Heart left ventricle (tissue), 16 donors: ENCODE data around the gene CD300C. TPM values are rescaled to one million over a fixed set of nuclear protein-coding genes. Genes with fewer than 3 reads are reported as not detected.

Experiments
- ATAC-seq, 4 donors: fragments of 200-7000 bp; cut with Tn5 transposase; one replicate each; pipeline ENCODE4 v1.9.1; 2020 to 2022; ENCODE audit warnings: moderate library complexity in 4 of 4, mild to moderate bottlenecking in 3 of 4, moderate number of reproducible peaks in 1 of 4
- DNase-seq, 5 donors: peaks; one replicate each; pipeline ENCODE4 v3.0.0-alpha.2; 2020
- H3K27ac ChIP-seq, 12 donors: fragments of 200-600 bp; sonication (generic) in 4 of 12; one replicate each; pipeline versions ENCODE4 v1.5.0 to v1.8.0; 2016 to 2022; ENCODE audit warnings: mild to moderate bottlenecking in 2 of 12
- H3K27me3 ChIP-seq, 9 donors: fragments of 200-600 bp; sonication (generic) in 2 of 9; one replicate each; pipeline versions ENCODE4 v1.5.1 to v1.8.0; 2016 to 2022; ENCODE audit warnings: mild to moderate bottlenecking in 3 of 9
- H3K36me3 ChIP-seq, 9 donors: fragments of 200-600 bp; sonication (generic) in 2 of 9; one replicate each; pipeline versions ENCODE4 v1.5.0 to v1.8.0; 2018 to 2022; ENCODE audit warnings: mild to moderate bottlenecking in 2 of 9
- H3K4me1 ChIP-seq, 12 donors: fragments of 200-600 bp; sonication (generic) in 4 of 12; one replicate each; pipeline versions ENCODE4 v1.5.0 to v1.8.0; 2016 to 2022; ENCODE audit warnings: mild to moderate bottlenecking in 3 of 12
- H3K4me3 ChIP-seq, 12 donors: fragments of 200-600 bp; sonication (generic) in 4 of 12; one replicate each; pipeline versions ENCODE4 v1.5.0 to v1.8.0; 2017 to 2022; ENCODE audit warnings: mild to moderate bottlenecking in 9 of 12, moderate library complexity in 4 of 12
- H3K9me3 ChIP-seq, 12 donors: fragments of 200-600 bp; sonication (generic) in 4 of 12; one replicate each; pipeline versions ENCODE4 v1.5.0 to v1.8.0; 2016 to 2022; ENCODE audit warnings: mild to moderate bottlenecking in 1 of 12
- CTCF ChIP-seq, 12 donors: fragments of 200-600 bp; sonication (generic) in 4 of 12; IDR thresholded peaks; one replicate each; pipeline versions ENCODE4 v1.5.0 to v1.8.0; 2018 to 2022; ENCODE audit warnings: antibody characterized with exemption in 12 of 12, mild to moderate bottlenecking in 5 of 12
- POLR2A ChIP-seq, 2 donors: fragments of 450-650 bp; IDR thresholded peaks; one replicate each; pipeline ENCODE4 v1.6.1; 2017; ENCODE audit warnings: antibody characterized with exemption in 2 of 2, mild to moderate bottlenecking in 2 of 2, moderate library complexity in 2 of 2
- WGBS, 4 donors: extraction: QIAGEN DNeasy Blood & Tissue Kit in 2 of 4; methylation state at CpG; one replicate each; pipeline versions ENCODE4 v1.1.5 to v1.1.7; 2013 to 2018; 5-methylcytosine and 5-hydroxymethylcytosine counted together
- intact Hi-C, 10 donors: fragments of 100-400 bp; cut with DNase I; formaldehyde crosslinking; loops; one replicate each; pipeline versions ENCODE4 v1.11.1 to v1.14.2; 2022
- polyA plus RNA-seq, 2 donors: library from polyadenylated mRNA; stranded (reverse); fragments of 200-250 nt; gene quantifications; one replicate each; pipeline ENCODE4 v1.2.3, GENCODE V29; 2013
- total RNA-seq, 9 donors: library from RNA; depleted of rRNA in 2 of 9; stranded (reverse); fragments of >200 nt in 2 of 9; fragmentation: NEBNext Ultra II Directional in 3 of 9; extraction: Animal tissue kit (Norgen Biotek cat#: 25700) in 3 of 9; gene quantifications; one replicate each; pipeline versions ENCODE4 v1.1.0 to v1.2.4, GENCODE V29; 2016 to 2023
- donor health status: ischemic (EF 13 %, LVEDD 7.1; RV severe dilation, severe dysfunction).
- donor health status: healthy with polysubstance abuse.
- donor health status: DM: no; HTN: yes; CAD: no.
- donor health status: DM: no; HTN: no; CAD: no.
- donor health status: ischemic (EF 25% LVEDD 6.9; RV normal size, moderate dysfunction).
- donor health status: ischemic (EF 25% LVEDD 5.7; RV mildly dilated, moderate dysfunction).
- donor health status: healthy.
- donor health status: DM: yes; HTN: yes; CAD: no.
- donor health status: ischemic (EF 35%, LVEDD 5.7; RV mildly dilated, moderate dysfunction).
- donor health status: nonischemic (EF 11% LVEDD 7.7; RV severe dilation, severe dysfunction).
- donor health status: DM: yes; HTN: yes; CAD: no.
- donor health status: PGD.
- donor health status: ischemic (EF 29% LVEDD 5.4; RV normal size, mild dysfunction).
- donor health status: nonischemic (EF 23%, LVEDD 6.1; RV moderate dilation, normal function).

CD300C gene
- total and polyA plus RNA-seq, 11 donors, result 0.11 to 5.0 (median 0.61) TPM; not detected in 3

DNA sequence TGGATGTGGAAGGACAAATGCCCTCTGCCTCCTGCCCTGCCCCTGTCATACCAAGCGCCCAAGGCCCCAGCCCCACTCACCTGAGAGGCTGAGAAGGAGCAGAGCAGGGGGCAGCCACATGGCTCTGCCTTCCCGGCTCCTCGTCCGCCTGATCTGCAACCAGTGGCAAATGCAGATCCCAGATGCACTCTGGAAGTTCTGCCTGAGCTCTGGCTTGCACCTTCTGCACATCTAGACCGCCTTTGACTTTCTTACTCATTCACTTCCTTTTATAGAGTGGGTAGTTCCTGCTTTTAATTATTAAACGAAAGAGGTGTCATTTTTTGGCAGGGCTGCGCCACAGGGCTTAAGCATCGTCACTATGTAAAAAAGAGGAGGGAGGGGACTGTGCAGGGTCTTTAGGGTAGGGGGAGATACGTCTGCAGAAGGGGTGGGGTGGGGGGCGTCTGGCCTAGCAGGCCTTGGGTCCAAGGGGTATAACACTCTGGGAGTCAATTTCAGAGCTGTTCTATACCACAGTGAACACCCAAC is 14.6 kb downstream of the CD300C start, which contains the start of gene CD300LB:
Gene CD300LB (minus strand): TSS at position 245 of the 531 bp plus-strand sequence. CDS start 125 bp downstream, at position 120.
- intact Hi-C loops, result no loop called here

GRCh38 chr17:74530831-74531150 is 15.1 kb downstream of the CD300C start:
- DNase-seq (peak in 1 of 5 donors; percentile 2), ATAC-seq (no peak)
- peaks cover 0 to 32% (median 0%) of the 10 kb centered on the region in 12 donors for H3K4me1 ChIP-seq
- no peaks in the 10 kb centered on the region for H3K36me3 ChIP-seq
- TF ChIP-seq POLR2A (IDR thresholded peaks at IDR 0.05) (no peak), CTCF (IDR thresholded peaks at IDR 0.05) (no peak)
- peaks cover 0 to 15% (median 0%) of the 10 kb centered on the region in 9 donors for H3K27me3 ChIP-seq
- H3K4me3 ChIP-seq, result peak overlapping the region in 1 of 12 donors; percentile 33
- 59 to 76% (median 70%) methylated on average over 5 of the region's 5 CpGs for WGBS, 4 donors
- peaks cover 0 to 8% (median 0%) of the 10 kb centered on the region in 12 donors for H3K9me3 ChIP-seq
- peak overlapping the region in 1 of 12 donors; percentile 67 for H3K27ac ChIP-seq
- intact Hi-C loops, result no loop called here

More for the DNA sequence above, 14.6 kb downstream of the CD300C start, which contains the start of gene CD300LB:
- Histone ChIP-seq H3K9me3 (peaks cover 0 to 9% (median 0%) of the 10 kb centered on the region in 12 donors), H3K36me3 (no peaks in the 10 kb centered on the region), H3K27ac (peak within 1 kb of the TSS in 1 of 12 donors; percentile 80), H3K4me1 (peaks cover 0 to 32% (median 0%) of the 10 kb centered on the region in 12 donors), H3K4me3 (peak within 1 kb of the TSS in 1 of 12 donors; percentile 47), H3K27me3 (peaks cover 0 to 15% (median 0%) of the 10 kb centered on the region in 9 donors)
- TF ChIP-seq CTCF (IDR thresholded peaks at IDR 0.05) (no peak), POLR2A (IDR thresholded peaks at IDR 0.05) (no peak)
- WGBS, 4 donors, result 65 to 70% (median 67%) methylated on average over 10 of the region's 10 CpGs
- DNase-seq (peak in 2 of 5 donors; percentile 3 to 11), ATAC-seq (peak in 1 of 4 donors; percentile 12)

- 76 to 80% (median 79%) methylated on average over 5 of the region's 5 CpGs for WGBS, 4 donors
Measured at GRCh38 chr17:74529243-74529642, 16.7 kb downstream of the CD300C start.

More at GRCh38 chr17:74529243-74529642, 16.7 kb downstream of the CD300C start:
- intact Hi-C loops, result no loop called here
- Histone ChIP-seq H3K9me3 (no peaks in the 10 kb centered on the region), H3K4me1 (peaks cover 0 to 32% (median 0%) of the 10 kb centered on the region in 12 donors), H3K4me3 (no peak overlapping the region), H3K27me3 (peaks cover 0 to 7% (median 0%) of the 10 kb centered on the region in 9 donors), H3K36me3 (no peaks in the 10 kb centered on the region), H3K27ac (peak overlapping the region in 1 of 12 donors; percentile 71)
- no peak for ATAC-seq
- DNase-seq, result no peak
- TF ChIP-seq CTCF (IDR thresholded peaks at IDR 0.05) (no peak), POLR2A (IDR thresholded peaks at IDR 0.05) (no peak)
